Measurements from ENCODE around the gene METTL9.
"Not testable (repeated sequence)": the region's sequence is repeated elsewhere in the genome, so short reads cannot be mapped to it uniquely, and the experiment has no call there.

METTL9 gene

GRCh38 chr16:21611556-21612384 lies 12.4 kb downstream of the METTL9 start:
- no peak for DNase-seq

- DNase-seq = no peak
Measured at GRCh38 chr16:21613361-21613760, 14.0 kb downstream of the METTL9 start.

- no peak for DNase-seq
Measured at GRCh38 chr16:21613781-21614180, 14.4 kb downstream of the METTL9 start.

- DNase-seq = no peak
Measured at GRCh38 chr16:21614896-21615295, 15.5 kb downstream of the METTL9 start.

GRCh38 chr16:21617607-21618006 lies 18.2 kb downstream of the METTL9 start:
- DNase-seq = no peak

- no peak for DNase-seq
Measured at GRCh38 chr16:21618281-21618680, 18.9 kb downstream of the METTL9 start.

- no peak for DNase-seq
Measured at GRCh38 chr16:21619765-21620425, 20.5 kb downstream of the METTL9 start.

- DNase-seq = no peak
Measured at GRCh38 chr16:21620592-21620991, 21.2 kb downstream of the METTL9 start.

GRCh38 chr16:21622545-21622944 lies 23.2 kb downstream of the METTL9 start:
- no peak for DNase-seq

- DNase-seq = no peak
Measured at GRCh38 chr16:21625026-21625425, 25.6 kb downstream of the METTL9 start.

- peak; percentile 7 for DNase-seq
Measured at GRCh38 chr16:21626659-21627277, 27.4 kb downstream of the METTL9 start.

- DNase-seq = no peak
Measured at GRCh38 chr16:21628121-21628726, 28.8 kb downstream of the METTL9 start.

- DNase-seq = no peak
Measured at GRCh38 chr16:21628772-21629171, 29.4 kb downstream of the METTL9 start.

GRCh38 chr16:21629616-21630539 lies 30.5 kb downstream of the METTL9 start:
- DNase-seq = not testable (repeated sequence)

- DNase-seq = not testable (repeated sequence)
Measured at GRCh38 chr16:21630866-21631265, 31.5 kb downstream of the METTL9 start.

GRCh38 chr16:21631376-21631775 lies 32.0 kb downstream of the METTL9 start:
- not testable (repeated sequence) for DNase-seq

GRCh38 chr16:21631951-21632575 lies 32.7 kb downstream of the METTL9 start:
- DNase-seq = not testable (repeated sequence)

- no peak for DNase-seq
Measured at GRCh38 chr16:21634216-21634615, 34.8 kb downstream of the METTL9 start.

- not testable (repeated sequence) for DNase-seq
Measured at GRCh38 chr16:21635694-21636093, 36.3 kb downstream of the METTL9 start.

- no peak for DNase-seq
Measured at GRCh38 chr16:21637032-21637968, 37.9 kb downstream of the METTL9 start.

- DNase-seq = no peak
Measured at GRCh38 chr16:21638573-21638975, 39.2 kb downstream of the METTL9 start.
